NCI-H146 treated with DMSO at 0.1 percent for 48 hours (cell line): ENCODE data around the gene FARS2.
"Not testable (repeated sequence)": the region's sequence is repeated elsewhere in the genome, so short reads cannot be mapped to it uniquely, and the experiment has no call there.

ENCODE experiments used
- DNase-seq: peaks from one replicate; lab custom pipeline; 2025; ENCODE audit not compliant: unreplicated experiment; lab: John Stamatoyannopoulos, UW

Gene FARS2

DNA sequence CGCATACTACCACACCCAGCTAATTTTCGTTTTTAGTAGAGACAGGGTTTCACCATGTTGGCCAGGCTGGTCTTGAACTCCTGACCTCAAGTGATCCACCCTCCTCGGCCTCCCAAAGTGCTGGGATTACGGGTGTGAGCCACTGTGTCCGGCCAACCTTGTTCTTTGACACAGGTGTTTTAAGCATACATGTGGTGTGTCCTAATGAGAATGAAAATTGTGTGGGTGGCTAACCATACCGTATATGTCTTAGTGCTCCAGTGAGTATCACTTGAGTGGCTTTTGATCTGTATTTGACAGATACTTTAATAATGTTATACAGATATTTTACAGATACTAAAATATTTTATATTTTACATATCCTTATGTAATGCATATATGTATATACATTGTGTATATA lies 395.4 kb downstream of the FARS2 start:
- DNase-seq, result not testable (repeated sequence)

DNA sequence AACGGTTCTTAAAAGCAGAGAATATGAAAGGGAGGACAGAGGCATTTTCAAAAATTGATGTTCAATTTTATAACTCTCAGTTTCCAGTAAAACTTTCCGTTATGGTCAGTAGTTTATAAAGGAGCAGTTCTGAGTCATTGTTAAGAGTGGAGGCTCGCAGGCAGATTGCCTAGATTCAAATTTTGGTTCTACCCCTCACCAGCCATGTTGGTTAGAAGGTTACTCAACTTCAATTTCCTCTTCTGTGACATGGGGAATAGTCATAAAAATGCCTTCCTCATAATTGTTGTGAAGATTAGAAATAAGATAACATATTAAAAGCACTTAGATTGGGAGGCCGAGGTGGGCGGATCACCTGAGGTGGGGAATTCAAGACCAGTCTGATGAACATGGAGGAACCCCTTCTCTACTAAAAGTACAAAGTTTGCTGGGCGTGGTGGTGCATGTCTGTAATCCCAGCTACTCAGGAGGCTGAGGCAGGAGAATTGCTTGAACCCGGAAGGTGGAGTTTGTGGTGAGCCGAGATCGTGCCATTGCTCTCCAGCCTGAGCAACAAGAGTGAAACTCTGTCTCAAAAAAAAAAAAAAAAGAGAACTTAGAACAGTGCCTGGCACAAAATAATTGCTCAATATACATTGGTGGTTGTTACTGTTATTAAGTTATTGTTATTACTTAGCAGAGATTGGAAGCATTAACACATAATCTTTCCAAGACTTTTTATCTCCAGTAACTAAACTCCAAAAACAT lies 396.5 kb downstream of the FARS2 start:
- no peak for DNase-seq

DNA sequence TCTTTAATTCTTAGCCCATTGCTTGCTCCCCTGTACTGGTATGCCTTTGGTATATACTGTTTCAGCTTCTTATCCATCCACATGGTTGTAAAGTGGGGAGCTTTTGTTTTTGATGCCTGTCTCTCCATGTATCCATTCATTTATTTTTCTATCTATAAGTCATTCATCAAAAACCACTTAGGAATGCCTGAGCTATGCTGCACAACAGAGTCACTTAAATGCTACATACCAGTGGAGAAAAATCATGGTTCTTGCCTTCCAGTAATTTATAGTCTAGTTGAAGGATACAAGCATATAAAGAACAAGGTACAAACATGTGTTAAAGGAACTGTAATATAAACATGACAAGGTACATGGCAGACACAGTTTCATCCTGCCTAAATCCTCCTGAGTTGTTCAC lies 398.2 kb downstream of the FARS2 start:
- DNase-seq, result no peak

DNA sequence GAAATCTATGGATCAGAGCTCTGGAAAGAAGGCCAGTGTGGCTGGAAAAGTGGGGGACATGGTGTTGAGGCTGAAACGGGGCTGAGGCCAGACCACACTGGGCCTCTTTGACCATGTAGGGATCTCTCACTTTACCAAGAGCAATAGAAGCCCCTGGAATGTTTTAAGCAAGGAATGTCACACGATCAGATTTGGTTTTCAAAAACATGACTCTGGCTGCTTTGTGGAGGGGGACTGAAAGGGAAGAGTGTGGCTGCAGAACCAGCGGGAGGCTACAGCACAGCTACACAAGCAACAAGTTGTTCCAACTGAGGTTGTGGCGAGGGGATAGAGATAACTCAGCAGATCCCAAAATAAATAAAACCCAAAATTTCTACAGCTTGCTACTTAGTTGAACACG lies 399.5 kb downstream of the FARS2 start:
- DNase-seq, result no peak

DNA sequence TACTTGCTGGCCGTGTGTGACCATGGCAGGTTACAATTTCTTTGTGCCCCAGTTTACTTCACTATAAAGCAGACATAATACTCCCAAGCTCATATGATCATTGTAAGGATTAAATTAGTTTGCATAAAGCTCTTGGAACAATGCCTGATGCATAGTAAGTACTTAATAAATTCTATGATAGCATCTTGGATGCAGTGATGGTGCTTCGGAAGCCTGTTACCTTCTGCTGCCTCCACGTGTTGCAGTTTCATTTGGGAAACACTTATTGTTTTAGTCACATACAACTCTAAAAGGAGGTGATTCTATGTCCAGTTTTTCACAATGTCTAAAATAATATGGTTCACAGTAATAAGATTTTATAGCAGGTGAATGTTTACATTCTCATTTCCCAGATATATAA lies 401.5 kb downstream of the FARS2 start:
- no peak for DNase-seq

DNA sequence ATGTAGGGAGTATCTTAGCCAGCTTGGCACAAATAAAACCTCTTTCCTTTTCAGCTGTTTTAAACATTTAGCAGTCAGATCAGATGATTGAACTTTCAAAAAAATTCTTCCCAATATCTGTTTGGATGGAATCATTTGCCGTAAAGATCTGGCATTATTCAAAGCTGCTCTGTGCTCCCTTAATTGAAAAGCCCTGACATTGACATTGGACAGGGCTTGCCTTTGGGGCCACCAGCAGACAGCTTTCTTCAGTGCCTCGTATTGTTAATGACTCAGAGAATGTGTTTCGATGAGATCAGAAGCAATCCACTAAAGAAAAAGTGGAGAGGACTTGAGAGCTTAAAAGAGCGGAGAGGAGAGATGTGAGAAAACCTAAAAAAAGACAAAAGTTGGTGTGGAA lies 401.9 kb downstream of the FARS2 start:
- DNase-seq, result no peak

DNA sequence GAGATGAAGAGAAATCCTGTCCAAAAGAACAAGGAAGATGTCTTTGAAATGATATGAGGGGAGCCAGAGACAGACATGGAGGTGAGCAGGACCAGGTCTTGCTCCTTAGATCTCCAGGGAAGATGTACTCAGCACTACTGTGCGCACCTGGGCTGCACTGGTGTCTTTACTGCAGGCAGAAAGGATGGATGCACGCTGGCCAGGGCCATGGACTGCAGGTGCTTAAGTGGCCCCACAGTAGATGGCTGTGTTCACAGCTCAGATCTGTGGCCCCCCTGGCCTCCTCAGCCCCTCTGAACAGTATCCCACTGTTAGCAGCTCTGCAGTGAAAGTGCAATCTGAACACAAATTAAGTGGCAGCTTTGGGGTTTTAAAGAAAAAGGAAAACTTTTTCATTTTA lies 402.4 kb downstream of the FARS2 start:
- no peak for DNase-seq

DNA sequence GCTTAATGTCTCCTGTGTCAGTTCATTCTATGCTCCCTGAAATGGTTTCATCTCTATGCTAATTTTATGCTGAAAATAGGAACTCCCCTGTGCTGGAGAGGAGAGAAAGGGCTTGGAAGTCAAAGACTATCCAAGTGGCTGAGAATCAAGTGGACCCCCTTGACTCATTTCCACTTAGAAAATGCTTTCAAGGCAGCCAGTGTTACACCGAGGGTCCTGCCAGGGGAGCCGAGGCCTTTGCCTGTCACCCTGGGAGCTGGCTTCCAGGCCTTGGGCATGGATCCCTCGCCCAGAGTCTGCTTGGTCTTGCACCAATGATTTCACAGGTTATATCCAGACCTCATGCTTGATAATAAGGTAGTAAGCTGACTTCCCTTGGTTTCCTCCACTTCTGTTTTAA lies 402.8 kb downstream of the FARS2 start:
- no peak for DNase-seq

DNA sequence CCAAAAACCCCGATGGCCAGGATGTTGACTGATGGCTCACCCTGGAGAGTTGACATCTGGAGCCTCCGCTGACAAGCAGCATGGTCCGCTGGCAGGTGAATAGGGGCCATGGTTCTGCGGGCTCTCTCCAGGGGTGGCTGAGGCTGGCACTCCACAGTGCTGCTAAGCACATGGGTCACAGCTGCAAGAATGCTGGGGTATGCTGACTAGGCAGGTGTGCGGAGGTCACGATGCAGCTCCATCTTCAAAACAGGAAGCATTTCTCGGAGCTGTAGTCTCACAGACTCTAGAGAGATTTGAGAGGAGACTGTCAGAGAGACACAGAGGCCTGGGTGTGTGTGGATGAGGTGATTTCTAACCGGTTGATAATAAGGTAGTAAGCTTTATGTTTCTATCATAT lies 403.9 kb downstream of the FARS2 start:
- DNase-seq, result no peak

DNA sequence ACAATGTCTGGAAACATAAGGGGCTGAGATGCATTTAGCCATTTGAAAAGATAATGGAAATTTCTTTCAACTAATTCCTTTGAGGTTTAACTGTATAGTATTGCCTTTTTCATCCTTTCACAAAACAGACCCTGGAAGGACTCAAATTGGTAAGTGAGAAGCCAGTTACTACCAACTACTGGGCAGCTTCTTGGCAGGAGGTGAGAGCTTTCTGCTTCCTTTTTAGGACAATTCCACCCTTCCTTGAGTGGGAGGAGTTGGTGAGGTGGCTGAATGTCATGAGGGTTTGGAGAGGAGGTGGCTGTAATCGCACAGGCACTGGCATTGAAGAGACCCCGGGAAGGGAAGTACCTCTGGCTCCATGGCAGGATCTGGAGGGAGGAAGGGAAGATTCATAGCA lies 404.4 kb downstream of the FARS2 start:
- DNase-seq, result no peak

DNA sequence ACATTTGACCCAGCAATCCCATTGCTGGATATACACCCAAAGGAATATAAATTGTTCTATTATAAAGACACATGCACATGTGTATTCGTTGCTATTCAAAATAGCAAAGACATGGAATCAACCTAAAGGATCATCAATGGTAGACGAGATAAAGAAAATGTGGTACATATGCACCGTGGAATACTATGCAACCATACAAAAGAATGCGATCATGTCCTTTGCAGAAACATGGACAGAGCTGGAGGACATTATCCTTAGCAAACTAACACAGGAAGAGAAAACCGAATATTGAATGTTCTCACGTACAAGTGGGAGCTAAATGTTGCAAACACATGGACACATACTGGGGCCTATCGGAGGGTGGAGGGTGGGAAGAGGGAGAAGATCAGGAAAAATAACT lies 405.4 kb downstream of the FARS2 start:
- DNase-seq, result no peak

DNA sequence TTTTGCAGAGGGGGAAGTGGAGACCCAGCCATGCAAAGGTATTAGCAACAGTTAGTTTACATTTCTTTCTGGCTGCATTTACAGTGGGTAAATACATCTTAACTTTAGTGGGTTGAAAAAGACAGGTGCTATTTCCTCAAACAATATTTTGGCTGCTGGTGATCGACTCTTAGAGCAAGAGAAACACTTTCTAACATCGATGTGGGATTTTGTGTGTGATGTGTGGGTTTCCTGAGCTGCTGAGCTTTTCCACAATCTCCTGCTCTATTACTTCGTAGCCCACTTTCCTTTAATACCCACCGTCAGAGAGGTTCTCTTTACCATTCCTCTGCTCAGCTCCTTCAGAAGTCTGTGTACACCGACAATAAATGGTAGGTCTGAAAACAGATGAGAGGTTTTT lies 406.4 kb downstream of the FARS2 start:
- no peak for DNase-seq

DNA sequence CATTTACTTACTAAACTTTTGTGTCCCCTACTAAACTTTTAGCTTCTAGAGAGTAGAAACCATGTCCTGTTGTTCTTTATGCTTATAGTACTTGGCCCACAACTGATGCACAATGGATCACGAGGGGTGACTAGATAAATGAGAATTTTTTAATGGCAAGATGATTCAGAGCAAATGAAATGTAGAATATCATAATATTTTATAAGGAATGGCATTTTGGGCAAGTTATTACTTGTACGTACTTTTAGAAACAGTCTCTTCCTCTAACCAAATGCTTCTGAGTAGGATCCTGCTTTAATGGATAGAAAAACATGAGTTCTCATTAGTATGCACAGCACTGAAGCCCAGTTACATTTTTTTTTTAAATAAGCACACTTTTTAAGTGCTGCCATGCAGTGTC lies 409.1 kb downstream of the FARS2 start:
- DNase-seq, result no peak

DNA sequence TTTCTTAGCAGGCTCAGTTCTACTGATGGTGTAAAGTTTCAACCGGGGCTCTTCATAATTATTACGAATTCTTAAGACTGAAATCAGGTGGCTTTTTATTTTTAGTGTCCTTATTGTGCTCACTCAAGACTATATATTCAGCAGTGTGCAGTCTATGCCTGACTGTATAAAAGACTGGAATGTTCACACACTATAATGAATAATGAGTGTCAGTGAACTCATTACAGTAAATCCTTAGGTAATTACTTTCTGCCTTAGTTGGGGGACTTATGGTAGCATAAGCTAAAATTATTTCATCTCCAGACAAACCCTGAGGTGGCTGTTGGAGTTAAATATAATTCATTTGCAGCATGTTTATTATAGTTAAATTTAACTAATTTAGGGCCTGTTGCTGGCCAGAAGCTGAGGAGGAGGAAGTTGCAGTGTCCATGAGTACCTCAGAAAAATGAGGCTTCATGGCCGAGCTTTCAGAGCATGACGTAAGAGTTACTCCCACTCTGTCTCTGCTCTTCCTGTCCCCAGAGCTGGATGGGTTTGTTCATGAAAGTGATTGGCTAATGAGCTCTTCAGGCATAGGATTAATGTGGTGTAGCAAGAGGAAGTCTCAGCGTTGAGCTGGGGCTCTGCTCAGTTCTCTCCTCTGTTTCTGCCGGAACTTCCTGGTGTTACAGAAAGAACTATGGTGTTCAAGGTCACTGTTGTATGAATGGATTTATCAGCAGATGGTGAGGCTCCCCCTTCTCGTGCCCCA lies 409.7 kb downstream of the FARS2 start:
- DNase-seq, result no peak

DNA sequence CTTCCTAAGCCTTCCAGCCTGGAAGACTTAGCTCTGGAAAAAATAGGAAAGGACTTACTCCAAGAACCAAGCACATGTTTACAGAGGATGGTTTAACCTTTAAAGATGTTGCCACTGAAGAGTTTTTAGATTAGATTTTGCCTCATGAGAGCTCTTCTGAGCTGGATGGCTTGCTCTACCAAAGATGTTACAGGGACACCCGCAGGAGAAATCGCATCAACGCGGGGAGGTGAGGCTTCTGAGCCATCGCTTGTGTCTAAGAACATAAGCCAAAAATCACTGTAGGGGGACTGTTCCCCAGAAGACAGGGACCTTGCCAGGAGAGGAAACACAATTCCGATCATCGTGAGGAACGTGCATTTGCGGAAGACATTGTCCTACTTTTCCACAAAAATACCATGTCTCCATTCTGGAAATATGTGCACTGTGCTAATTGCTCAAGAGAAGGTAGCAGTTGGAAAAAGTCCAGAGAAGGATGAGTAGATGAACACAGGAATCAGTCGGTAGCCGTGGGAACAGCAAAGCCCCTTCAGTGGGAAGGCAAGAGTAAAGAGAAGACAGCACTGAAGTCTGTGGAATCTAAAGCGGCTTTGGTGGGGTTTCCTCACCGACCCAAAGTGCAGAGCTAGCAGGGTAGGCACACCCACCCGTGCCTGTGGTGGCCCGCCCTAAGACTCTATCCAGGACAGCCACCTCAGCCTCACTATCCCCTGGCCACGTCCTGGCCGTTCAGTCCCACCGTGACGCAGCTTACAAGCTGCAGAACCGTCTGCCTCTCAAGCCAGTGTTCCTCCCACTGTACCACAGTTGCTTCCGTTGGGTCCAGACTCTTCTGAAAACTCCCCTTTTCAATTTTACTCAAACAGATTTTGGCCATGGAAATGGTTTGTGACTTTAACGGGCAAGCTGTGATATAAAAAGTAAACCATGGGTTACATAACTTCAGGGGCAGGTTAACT lies 410.6 kb downstream of the FARS2 start:
- no peak for DNase-seq

DNA sequence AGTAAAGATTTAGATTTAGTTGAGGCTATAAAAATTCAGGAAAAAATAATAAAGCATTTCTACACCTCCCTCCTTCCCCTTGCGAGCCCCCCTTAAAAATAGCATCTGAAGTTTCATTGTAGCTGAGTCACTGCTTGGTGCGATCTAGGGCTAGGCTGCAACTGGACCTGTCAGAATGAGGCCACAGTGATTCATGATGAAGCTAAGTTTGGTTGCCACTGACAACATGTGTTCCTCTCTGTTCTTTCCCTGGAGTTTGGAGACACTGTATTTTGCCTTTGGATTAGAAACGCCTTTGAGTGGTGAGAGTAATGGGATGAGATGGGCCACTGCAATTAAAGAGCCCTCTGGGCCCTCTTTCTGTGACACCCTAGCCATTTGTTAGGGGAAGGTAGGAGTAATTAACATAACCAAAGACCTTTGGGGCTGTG lies 411.3 kb downstream of the FARS2 start:
- no peak for DNase-seq

DNA sequence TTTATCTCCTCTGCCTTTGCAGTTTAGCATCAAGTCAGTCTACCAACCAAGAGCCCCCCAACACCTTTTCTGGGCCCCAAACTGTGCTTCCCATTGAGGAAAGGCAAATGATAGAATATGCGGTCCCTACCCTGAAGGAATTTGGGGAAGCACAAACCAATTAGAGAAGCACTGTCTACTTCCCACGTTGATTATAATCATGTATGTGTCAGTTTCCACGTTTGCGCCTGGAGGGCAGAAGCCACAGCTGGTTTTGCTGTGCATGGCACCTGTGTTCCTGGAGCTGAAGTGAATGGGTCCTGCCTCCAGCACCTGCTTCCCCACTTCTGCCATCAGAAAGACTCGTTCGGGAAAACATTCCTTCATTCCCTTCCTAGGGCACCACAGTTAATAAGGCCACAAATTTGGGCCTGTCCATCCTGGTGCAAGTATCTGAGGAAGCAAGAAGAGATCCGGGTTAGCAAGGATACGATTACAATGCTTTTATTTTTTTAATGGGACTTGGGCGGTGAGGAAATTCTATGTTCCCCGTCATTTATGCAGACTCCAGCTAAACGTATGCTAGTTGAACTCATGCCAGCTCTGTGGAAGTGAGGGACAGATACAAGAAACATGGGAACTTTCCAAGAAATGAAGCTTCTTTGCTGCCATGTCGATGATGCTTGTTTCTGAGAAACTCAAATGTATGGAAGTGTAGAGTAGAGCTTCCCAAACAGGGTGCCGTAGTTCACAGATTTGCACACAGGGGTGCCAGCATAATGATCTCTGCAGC lies 411.9 kb downstream of the FARS2 start:
- DNase-seq, result no peak

DNA sequence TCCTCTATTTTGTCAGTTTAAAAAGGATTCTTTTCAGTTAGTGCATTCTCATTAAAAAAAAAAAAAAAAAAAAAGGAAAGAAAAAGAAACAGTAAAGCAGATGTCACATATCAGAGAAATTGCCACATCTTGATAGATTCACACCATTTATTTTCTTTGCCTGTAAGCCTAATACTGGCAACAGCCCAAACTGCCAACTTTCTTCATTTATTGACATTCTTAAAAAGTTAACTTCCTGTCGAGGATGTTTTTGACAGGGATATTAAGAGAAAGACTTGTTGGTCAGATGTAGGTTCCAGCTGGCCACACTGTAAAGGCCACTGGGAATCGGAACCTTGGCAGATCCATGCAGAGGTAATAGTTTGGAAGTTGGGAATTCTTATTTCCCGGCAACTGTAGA lies 412.8 kb downstream of the FARS2 start:
- no peak for DNase-seq

DNA sequence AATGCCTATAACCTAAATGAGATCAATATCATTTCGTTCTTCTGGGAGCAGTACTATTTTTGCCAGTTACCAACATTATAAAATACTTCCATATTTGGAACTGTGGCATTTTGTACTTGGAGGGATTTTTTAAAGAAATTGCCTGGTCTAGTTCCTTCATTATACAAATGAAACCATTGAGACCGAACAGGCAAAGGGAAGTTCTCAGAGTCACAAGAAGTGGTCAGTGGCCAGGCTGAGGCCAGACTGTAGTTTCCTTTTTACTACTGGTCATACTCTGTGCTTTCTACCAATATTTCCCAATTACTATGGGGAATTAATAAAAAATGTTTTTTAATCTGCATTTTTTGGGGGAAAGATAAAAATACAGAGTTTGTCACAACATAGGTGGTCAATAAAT lies 413.4 kb downstream of the FARS2 start:
- DNase-seq, result no peak

DNA sequence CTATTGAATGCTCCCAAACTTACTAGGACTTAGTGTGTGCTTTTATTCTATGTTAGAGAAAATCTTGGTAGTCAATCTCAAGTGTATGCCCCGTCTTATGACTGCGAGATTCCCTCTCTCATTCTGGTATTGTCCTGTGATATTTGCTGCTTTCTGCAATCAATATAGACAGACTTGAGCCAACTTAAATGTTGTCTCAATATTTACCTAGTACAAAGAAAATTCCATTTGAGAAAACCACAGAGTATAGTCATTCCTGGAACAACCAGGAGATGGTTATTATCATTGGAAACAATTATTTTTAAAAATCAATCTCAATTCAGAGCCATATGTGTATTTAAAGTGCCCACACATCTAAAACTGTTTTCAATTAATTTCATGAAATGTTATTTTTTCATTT lies 415.4 kb downstream of the FARS2 start:
- no peak for DNase-seq
